Hepatocyte (in vitro differentiated cells): Measurements from ENCODE around the gene DPP3.

Source experiments
- CTCF ChIP-seq: fragments of 200-600 bp; sonication (generic); IDR thresholded peaks from 2 replicates; pipeline ENCODE4 v1.5.1; 2016; ENCODE audit warnings: antibody characterized with exemption, mild to moderate bottlenecking; ENCODE audit not compliant: poor library complexity
- EZH2 ChIP-seq: fragments of 200-600 bp; sonication (generic); IDR thresholded peaks from 2 replicates; pipeline ENCODE4 v1.6.1; 2016; ENCODE audit warnings: antibody characterized with exemption, mild to moderate bottlenecking, borderline replicate concordance
- EZH2phosphoT487 ChIP-seq: fragments of 200-600 bp; sonication (generic); IDR thresholded peaks from one replicate; pipeline ENCODE4 v1.6.1; 2018; ENCODE audit warnings: antibody characterized with exemption, mild to moderate bottlenecking, low read depth, moderate library complexity; ENCODE audit not compliant: unreplicated experiment, severe bottlenecking

- no peak for TF ChIP-seq CTCF
- no peak for TF ChIP-seq EZH2
- TF ChIP-seq EZH2phosphoT487: no peak
Observed at GRCh38 chr11:66542362-66542761, 62.1 kb downstream of the DPP3 start.
